Brain microvascular endothelial cell (primary cell): ENCODE measurements around the gene SPAG6.

ENCODE experiments used
- DNase-seq: peaks from one replicate; pipeline ENCODE4 v3.0.0-alpha.2; 2020
- H3K27ac ChIP-seq: fragments of 250-450 bp; sonication (Bioruptor Pico); 2 replicates; pipeline ENCODE4 v1.5.1; 2020; ENCODE audit warnings: mild to moderate bottlenecking, moderate library complexity
- H3K27me3 ChIP-seq: fragments of 250-450 bp; sonication (Bioruptor Pico); replicated peaks from 2 replicates; pipeline ENCODE4 v1.5.1; 2020; ENCODE audit warnings: mild to moderate bottlenecking
- H3K36me3 ChIP-seq: fragments of 250-450 bp; sonication (Bioruptor Pico); replicated peaks from 2 replicates; pipeline ENCODE4 v1.5.1; 2020; ENCODE audit warnings: mild to moderate bottlenecking
- H3K4me3 ChIP-seq: 2 replicates; pipeline ENCODE4 v1.5.1; 2011; ENCODE audit warnings: low read depth, mild to moderate bottlenecking, control low read depth, low read length, moderate library complexity
- in situ Hi-C: cut with HindIII; loops from 2 replicates; pipeline ENCODE4 v1.10.0; 2017; ENCODE audit warnings: low sequenced_read_pairs, low pct_ligation_motif_present
- TF ChIP-seq, protein P1 (sequence below): IDR thresholded peaks from 2 replicates; pipeline ENCODE4 v1.5.1; 2011; ENCODE audit warnings: low read depth, mild to moderate bottlenecking, moderate library complexity, low read length, control low read depth, inconsistent platforms; ENCODE audit errors: missing control alignments

SPAG6 gene

DNA sequence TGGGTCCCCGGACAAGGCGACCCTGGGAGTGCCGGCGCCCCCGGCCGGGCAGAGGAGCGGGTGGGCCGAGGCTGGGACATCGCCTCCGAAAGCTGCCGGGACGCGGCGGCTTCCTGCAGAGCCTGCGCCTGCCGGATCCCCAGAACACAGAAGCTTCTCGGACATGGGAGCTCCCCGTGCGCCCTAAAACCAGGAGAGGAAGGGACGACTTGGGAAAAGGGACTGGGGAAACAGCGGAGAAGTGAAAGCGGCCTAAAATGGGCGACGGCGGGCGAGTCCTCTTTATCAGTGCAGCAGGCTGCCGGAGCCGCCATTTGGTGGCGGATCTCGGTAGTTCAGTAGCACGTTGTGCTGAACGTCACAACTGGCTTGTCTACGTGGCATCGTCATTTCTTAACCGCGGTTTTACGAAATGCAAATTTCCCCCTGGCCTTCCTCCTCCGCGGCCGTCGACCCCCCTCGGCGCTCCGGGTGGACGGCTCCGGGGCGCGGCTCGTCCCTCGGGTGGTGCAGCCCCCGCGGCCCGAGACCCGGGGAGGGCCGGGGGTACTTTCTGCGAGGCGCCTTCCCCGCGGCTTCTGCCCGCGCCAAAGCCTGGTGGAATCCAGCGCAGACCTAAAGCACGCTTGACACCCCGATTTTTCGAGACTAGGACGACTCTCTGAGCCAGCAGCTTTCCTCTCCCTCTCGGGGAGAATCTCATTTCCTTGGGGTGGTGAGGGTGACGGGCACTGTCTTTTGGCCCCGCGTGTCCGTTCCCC is 9.9 kb upstream of the SPAG6 start:
- DNase-seq = no peak
- Histone ChIP-seq H3K36me3 (no peaks in the 10 kb centered on the region), H3K27me3 (peaks cover 48% of the 10 kb centered on the region), H3K27ac (no peak overlapping the region), H3K4me3 (peak overlapping the region; percentile 49)
- in situ Hi-C loops = no loop called here
- TF ChIP-seq, protein P1, sequence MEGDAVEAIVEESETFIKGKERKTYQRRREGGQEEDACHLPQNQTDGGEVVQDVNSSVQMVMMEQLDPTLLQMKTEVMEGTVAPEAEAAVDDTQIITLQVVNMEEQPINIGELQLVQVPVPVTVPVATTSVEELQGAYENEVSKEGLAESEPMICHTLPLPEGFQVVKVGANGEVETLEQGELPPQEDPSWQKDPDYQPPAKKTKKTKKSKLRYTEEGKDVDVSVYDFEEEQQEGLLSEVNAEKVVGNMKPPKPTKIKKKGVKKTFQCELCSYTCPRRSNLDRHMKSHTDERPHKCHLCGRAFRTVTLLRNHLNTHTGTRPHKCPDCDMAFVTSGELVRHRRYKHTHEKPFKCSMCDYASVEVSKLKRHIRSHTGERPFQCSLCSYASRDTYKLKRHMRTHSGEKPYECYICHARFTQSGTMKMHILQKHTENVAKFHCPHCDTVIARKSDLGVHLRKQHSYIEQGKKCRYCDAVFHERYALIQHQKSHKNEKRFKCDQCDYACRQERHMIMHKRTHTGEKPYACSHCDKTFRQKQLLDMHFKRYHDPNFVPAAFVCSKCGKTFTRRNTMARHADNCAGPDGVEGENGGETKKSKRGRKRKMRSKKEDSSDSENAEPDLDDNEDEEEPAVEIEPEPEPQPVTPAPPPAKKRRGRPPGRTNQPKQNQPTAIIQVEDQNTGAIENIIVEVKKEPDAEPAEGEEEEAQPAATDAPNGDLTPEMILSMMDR = peak; percentile 36

DNA sequence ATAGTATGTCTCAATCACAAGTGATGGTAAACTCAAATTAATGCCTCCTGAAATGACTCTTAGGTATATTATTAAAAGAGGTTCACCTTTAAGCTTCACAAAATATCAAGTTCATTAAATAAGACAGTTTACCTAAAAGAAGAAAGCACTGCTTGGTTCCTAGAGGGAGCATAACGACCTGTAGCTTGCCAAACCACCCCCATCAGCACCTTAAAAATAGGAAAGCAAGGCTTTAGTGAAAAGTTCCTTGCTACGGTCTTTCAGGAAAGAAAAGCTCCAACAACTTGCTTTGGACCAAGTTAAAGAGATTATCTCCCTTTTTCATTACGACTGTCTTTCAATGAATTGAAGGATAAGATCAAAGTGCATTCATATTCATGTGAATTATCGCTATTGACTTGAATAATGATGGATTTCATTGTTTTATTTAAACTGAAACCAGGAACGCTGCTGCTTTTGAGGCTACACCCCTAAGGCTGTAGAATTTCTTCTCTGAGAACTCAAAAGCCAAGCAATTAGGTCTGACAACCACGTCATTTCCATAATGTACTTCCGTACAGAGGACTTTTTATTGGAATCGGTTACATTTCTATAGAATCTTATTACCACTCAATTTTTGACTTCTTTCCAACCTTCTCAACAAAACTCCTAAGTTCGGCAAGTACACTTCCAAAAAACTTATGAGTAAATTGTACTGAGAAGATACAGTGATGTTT is 7.0 kb upstream of the SPAG6 start:
- in situ Hi-C loops = no loop called here
- Histone ChIP-seq H3K27me3 (peaks cover 68% of the 10 kb centered on the region), H3K27ac (no peak overlapping the region), H3K36me3 (no peaks in the 10 kb centered on the region), H3K4me3 (no peak overlapping the region)
- DNase-seq = no peak
- TF ChIP-seq, protein P1 = no peak

DNA sequence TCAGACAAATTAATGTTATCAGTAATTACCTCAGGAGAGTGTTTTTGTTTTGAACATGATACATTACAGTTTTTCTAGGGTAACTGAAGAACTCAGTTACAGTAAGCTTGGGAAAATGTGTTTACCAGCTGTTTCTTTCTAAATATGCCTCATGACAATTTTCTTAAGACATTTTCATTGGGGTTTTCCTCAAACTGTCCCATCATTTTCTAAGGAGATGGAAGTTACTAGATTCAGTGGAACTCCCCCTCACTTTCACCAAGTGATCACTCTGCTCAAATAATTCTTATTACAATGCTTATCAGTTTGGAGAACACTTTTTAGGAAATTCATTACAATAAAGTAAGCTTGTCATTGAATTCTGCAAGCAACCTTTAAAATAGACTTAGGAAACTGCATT is 6.4 kb upstream of the SPAG6 start:
- in situ Hi-C loops = no loop called here
- no peak for DNase-seq
- H3K36me3 ChIP-seq = no peaks in the 10 kb centered on the region
- no peak overlapping the region for H3K27ac ChIP-seq
- H3K4me3 ChIP-seq = no peak overlapping the region
- TF ChIP-seq, protein P1 = no peak
- H3K27me3 ChIP-seq = peaks cover 70% of the 10 kb centered on the region

DNA sequence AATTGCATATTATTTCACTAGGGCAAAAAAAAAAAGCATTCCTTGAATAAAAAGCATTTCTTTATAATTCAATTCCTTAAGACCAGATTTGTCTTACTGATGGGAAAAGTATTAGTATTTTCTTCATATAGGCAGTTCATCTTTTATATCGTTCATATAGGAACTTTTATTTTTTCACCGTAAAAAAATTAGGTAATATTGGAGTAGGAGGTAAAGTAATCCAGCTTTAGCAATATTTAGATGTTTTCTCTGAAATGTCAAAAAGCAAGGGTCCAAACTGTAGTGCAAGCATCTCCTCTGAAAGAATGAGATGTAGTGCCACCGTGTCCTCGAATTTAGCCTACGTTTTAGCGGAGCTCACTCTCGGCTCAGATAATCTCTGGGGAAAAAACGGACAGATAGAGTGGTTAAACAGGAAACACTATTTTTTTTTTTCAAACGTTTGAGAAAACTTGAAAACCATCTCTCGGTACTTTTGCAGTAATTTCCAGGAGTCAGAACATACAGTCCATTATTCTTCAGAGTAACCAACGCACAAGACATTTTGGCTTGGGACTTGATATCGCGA is 5.5 kb upstream of the SPAG6 start:
- peaks cover 75% of the 10 kb centered on the region for H3K27me3 ChIP-seq
- peak overlapping the region; percentile 71 for H3K4me3 ChIP-seq
- in situ Hi-C loops = no loop called here
- TF ChIP-seq, protein P1 = no peak
- DNase-seq = no peak
- H3K36me3 ChIP-seq = no peaks in the 10 kb centered on the region
- no peak overlapping the region for H3K27ac ChIP-seq

DNA sequence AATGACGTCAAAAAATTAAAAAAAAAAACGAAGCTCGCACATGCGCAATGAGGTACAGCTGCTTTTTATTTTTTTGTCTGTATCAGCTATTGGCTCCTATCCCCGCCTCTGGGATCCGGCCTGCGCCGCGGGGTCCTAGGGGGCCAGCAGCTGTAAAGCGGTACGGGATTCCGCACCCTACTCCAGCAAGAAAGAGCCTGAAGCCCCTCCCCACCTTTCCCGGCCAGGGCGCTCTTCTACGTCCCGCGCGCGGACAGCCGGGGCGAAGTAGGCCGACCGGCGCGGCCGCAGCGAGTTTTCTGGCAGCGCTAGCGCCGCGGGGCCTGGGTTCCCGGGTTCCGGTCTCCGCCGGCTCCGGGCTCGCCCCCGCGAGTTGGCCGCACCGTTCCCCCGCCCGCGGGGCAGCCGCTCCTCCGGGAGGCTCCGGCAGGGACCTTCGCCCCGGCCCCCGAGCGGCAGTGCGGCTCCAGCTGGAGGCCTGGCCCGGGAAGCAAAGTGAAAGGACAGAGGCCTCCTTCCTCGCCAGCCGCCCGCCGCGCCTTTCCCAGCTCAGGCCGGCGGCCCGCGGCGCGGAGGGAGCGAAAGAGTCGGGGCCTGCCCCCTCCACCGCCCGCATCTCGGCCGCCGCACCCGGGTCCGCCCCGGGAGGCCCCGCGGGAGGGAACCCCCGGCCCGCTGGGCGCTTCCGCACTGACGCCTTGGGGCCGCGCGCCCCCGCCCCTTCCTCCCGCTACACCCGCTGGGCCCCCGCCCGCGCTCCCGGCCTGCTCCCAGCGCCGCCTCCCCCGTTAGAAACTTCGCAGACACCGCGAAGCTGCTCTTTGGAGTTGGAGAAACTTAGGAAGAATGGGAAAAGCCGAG is 4.7 kb upstream of the SPAG6 start:
- Histone ChIP-seq H3K4me3 (peak overlapping the region; percentile 71), H3K27me3 (peaks cover 75% of the 10 kb centered on the region), H3K27ac (peak overlapping the region; percentile 73), H3K36me3 (no peaks in the 10 kb centered on the region)
- peak; percentile 61 for DNase-seq
- in situ Hi-C loops = no loop called here
- TF ChIP-seq, protein P1 = no peak
